ENCODE results near the gene PLCB4. TPM values are rescaled to one million over a fixed set of nuclear protein-coding genes. Genes with fewer than 3 reads are reported as not detected.

Gene PLCB4
- total RNA-seq, 2 donors from 2014 or later, result 40.4 to 53.3 TPM

- intact Hi-C loops (cut with DNase I), result no loop called here
- DNase-seq (ENCODE audit: low spot score), result no peak
Measured at GRCh38 chr20:9092655-9093054, 23.8 kb downstream of the PLCB4 start.

GRCh38 chr20:9093218-9093957 lies 24.5 kb downstream of the PLCB4 start:
- intact Hi-C loops (cut with DNase I), result no loop called here

GRCh38 chr20:9099372-9099771 lies 30.5 kb downstream of the PLCB4 start:
- DNase-seq (ENCODE audit: low spot score), result no peak
- intact Hi-C loops (cut with DNase I), result no loop called here

More at GRCh38 chr20:9093218-9093957, 24.5 kb downstream of the PLCB4 start:
- no peak for DNase-seq (ENCODE audit: low spot score)

GRCh38 chr20:9100691-9101090 lies 31.8 kb downstream of the PLCB4 start:
- DNase-seq (ENCODE audit: low spot score), result no peak
- intact Hi-C loops (cut with DNase I), result no loop called here

GRCh38 chr20:9102456-9102855 lies 33.6 kb downstream of the PLCB4 start:
- DNase-seq (ENCODE audit: low spot score), result no peak
- intact Hi-C loops (cut with DNase I), result no loop called here

GRCh38 chr20:9103955-9104354 lies 35.1 kb downstream of the PLCB4 start:
- intact Hi-C loops (cut with DNase I), result no loop called here

GRCh38 chr20:9108260-9108659 lies 39.4 kb downstream of the PLCB4 start:
- DNase-seq (ENCODE audit: low spot score), result no peak
- intact Hi-C loops (cut with DNase I), result no loop called here

More at GRCh38 chr20:9103955-9104354, 35.1 kb downstream of the PLCB4 start:
- no peak for DNase-seq (ENCODE audit: low spot score)

- DNase-seq (ENCODE audit: low spot score), result no peak
- intact Hi-C loops (cut with DNase I), result no loop called here
Measured at GRCh38 chr20:9109566-9109965, 40.7 kb downstream of the PLCB4 start.

- no peak for DNase-seq (ENCODE audit: low spot score)
- intact Hi-C loops (cut with DNase I), result no loop called here
Measured at GRCh38 chr20:9110365-9110764, 41.5 kb downstream of the PLCB4 start.

- intact Hi-C loops (cut with DNase I), result no loop called here
- DNase-seq (ENCODE audit: low spot score), result no peak
Measured at GRCh38 chr20:9110916-9111432, 42.1 kb downstream of the PLCB4 start.

- intact Hi-C loops (cut with DNase I), result no loop called here
- DNase-seq (ENCODE audit: low spot score), result no peak
Measured at GRCh38 chr20:9112541-9113515, 43.9 kb downstream of the PLCB4 start.

- no peak for DNase-seq (ENCODE audit: low spot score)
- intact Hi-C loops (cut with DNase I), result no loop called here
Measured at GRCh38 chr20:9114709-9115108, 45.8 kb downstream of the PLCB4 start.

- DNase-seq (ENCODE audit: low spot score), result no peak
- intact Hi-C loops (cut with DNase I), result no loop called here
Measured at GRCh38 chr20:9117548-9117947, 48.7 kb downstream of the PLCB4 start.

GRCh38 chr20:9119776-9120175 lies 50.9 kb downstream of the PLCB4 start:
- intact Hi-C loops (cut with DNase I), result no loop called here
- DNase-seq (ENCODE audit: low spot score), result no peak

- intact Hi-C loops (cut with DNase I), result no loop called here
- DNase-seq (ENCODE audit: low spot score), result no peak
Measured at GRCh38 chr20:9121211-9121610, 52.3 kb downstream of the PLCB4 start.

- intact Hi-C loops (cut with DNase I), result no loop called here
- no peak for DNase-seq (ENCODE audit: low spot score)
Measured at GRCh38 chr20:9122571-9122970, 53.7 kb downstream of the PLCB4 start.

GRCh38 chr20:9126527-9126926 lies 57.6 kb downstream of the PLCB4 start:
- no peak for DNase-seq (ENCODE audit: low spot score)
- intact Hi-C loops (cut with DNase I), result no loop called here

GRCh38 chr20:9128568-9128967 lies 59.7 kb downstream of the PLCB4 start:
- DNase-seq (ENCODE audit: low spot score), result no peak
- intact Hi-C loops (cut with DNase I), result no loop called here

- no peak for DNase-seq (ENCODE audit: low spot score)
- intact Hi-C loops (cut with DNase I), result no loop called here
Measured at GRCh38 chr20:9129756-9130155, 60.9 kb downstream of the PLCB4 start.

GRCh38 chr20:9130521-9130920 lies 61.6 kb downstream of the PLCB4 start:
- DNase-seq (ENCODE audit: low spot score), result no peak
- intact Hi-C loops (cut with DNase I), result no loop called here
